Measurements from ENCODE around the gene GNB3.
A peak's percentile ranks its signal among the peaks of the same experiment; 100 is the strongest.

The GNB3 gene

GRCh38 chr12:6840761-6841515 is at the start of gene GNB3:
GNB3 (plus strand) TSS chr12:6840925; CDS start chr12:6841288, 363 bp downstream.
- no peaks in the 10 kb centered on the region for H3K4me1 ChIP-seq (ENCODE audit: control insufficient read depth, insufficient read depth, low read length)
- no peaks in the 10 kb centered on the region for H3K9me3 ChIP-seq (ENCODE audit: control insufficient read depth in 2 of 2, low read length in 2 of 2)
- H3K27ac ChIP-seq (ENCODE audit: low read length): no peak within 1 kb of the TSS
- H3K9ac ChIP-seq (ENCODE audit: low read length in 2 of 2): no peak within 1 kb of the TSS
- peaks cover 18 to 51% of the 10 kb centered on the region in 2 donors for H3K36me3 ChIP-seq (ENCODE audit: control insufficient read depth in 2 of 2, insufficient read depth in 2 of 2, low read length in 2 of 2)
- H3K27me3 ChIP-seq (ENCODE audit: control insufficient read depth in 1 of 2, insufficient read depth in 2 of 2, low read length in 2 of 2): no peaks in the 10 kb centered on the region
- no peak within 1 kb of the TSS for H3K4me3 ChIP-seq (ENCODE audit: low read length in 2 of 2)

GRCh38 chr12:6791931-6792520 is 48.7 kb upstream of the GNB3 start:
- peak overlapping the region in 1 of 2 donors; percentile 32 for H3K9ac ChIP-seq (ENCODE audit: low read length in 2 of 2)

GRCh38 chr12:6792522-6793201 is 48.1 kb upstream of the GNB3 start:
- Histone ChIP-seq H3K4me1 (ENCODE audit: control insufficient read depth, insufficient read depth, low read length) (peaks cover 4% of the 10 kb centered on the region), H3K9me3 (ENCODE audit: control insufficient read depth in 2 of 2, low read length in 2 of 2) (no peaks in the 10 kb centered on the region), H3K4me3 (ENCODE audit: low read length in 2 of 2) (peak overlapping the region in 1 of 2 donors; percentile 8), H3K36me3 (ENCODE audit: control insufficient read depth in 2 of 2, insufficient read depth in 2 of 2, low read length in 2 of 2) (no peaks in the 10 kb centered on the region), H3K9ac (ENCODE audit: low read length in 2 of 2) (peak overlapping the region in 1 of 2 donors; percentile 32), H3K27ac (ENCODE audit: low read length) (no peak overlapping the region), H3K27me3 (ENCODE audit: control insufficient read depth in 1 of 2, insufficient read depth in 2 of 2, low read length in 2 of 2) (no peaks in the 10 kb centered on the region)

More at GRCh38 chr12:6791931-6792520, 48.7 kb upstream of the GNB3 start:
- Histone ChIP-seq H3K4me1 (ENCODE audit: control insufficient read depth, insufficient read depth, low read length) (peaks cover 4% of the 10 kb centered on the region), H3K4me3 (ENCODE audit: low read length in 2 of 2) (no peak overlapping the region), H3K27ac (ENCODE audit: low read length) (no peak overlapping the region), H3K36me3 (ENCODE audit: control insufficient read depth in 2 of 2, insufficient read depth in 2 of 2, low read length in 2 of 2) (no peaks in the 10 kb centered on the region), H3K9me3 (ENCODE audit: control insufficient read depth in 2 of 2, low read length in 2 of 2) (no peaks in the 10 kb centered on the region), H3K27me3 (ENCODE audit: control insufficient read depth in 1 of 2, insufficient read depth in 2 of 2, low read length in 2 of 2) (no peaks in the 10 kb centered on the region)

- Histone ChIP-seq H3K4me3 (ENCODE audit: low read length in 2 of 2) (no peak overlapping the region), H3K27me3 (ENCODE audit: control insufficient read depth in 1 of 2, insufficient read depth in 2 of 2, low read length in 2 of 2) (no peaks in the 10 kb centered on the region), H3K27ac (ENCODE audit: low read length) (no peak overlapping the region), H3K9ac (ENCODE audit: low read length in 2 of 2) (no peak overlapping the region), H3K9me3 (ENCODE audit: control insufficient read depth in 2 of 2, low read length in 2 of 2) (no peaks in the 10 kb centered on the region), H3K4me1 (ENCODE audit: control insufficient read depth, insufficient read depth, low read length) (peaks cover 4% of the 10 kb centered on the region), H3K36me3 (ENCODE audit: control insufficient read depth in 2 of 2, insufficient read depth in 2 of 2, low read length in 2 of 2) (no peaks in the 10 kb centered on the region)
Measured at GRCh38 chr12:6795088-6795487, 45.6 kb upstream of the GNB3 start.

DNA sequence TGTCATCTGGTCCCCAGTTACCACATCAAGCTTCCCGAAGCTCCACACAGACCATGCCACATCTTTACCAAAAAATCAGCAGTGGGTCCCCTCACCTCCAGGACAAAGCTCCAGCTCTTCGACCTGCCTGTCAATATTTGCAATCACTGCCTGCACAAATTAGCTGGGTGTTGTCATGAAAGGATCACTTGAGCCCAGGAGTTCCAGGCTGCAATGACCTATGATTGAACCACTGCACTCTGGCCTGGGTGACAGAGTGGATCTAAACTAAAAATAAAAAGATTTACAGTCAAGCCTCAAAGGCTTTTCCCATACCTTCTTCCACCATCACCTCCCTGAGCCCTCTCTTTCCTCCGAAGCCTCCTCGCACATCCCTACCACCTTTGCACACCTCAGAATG is 44.1 kb upstream of the GNB3 start:
- Histone ChIP-seq H3K4me3 (ENCODE audit: low read length in 2 of 2) (no peak overlapping the region), H3K4me1 (ENCODE audit: control insufficient read depth, insufficient read depth, low read length) (peaks cover 4% of the 10 kb centered on the region), H3K27me3 (ENCODE audit: control insufficient read depth in 1 of 2, insufficient read depth in 2 of 2, low read length in 2 of 2) (no peaks in the 10 kb centered on the region), H3K36me3 (ENCODE audit: control insufficient read depth in 2 of 2, insufficient read depth in 2 of 2, low read length in 2 of 2) (no peaks in the 10 kb centered on the region), H3K9ac (ENCODE audit: low read length in 2 of 2) (no peak overlapping the region), H3K9me3 (ENCODE audit: control insufficient read depth in 2 of 2, low read length in 2 of 2) (no peaks in the 10 kb centered on the region), H3K27ac (ENCODE audit: low read length) (no peak overlapping the region)

DNA sequence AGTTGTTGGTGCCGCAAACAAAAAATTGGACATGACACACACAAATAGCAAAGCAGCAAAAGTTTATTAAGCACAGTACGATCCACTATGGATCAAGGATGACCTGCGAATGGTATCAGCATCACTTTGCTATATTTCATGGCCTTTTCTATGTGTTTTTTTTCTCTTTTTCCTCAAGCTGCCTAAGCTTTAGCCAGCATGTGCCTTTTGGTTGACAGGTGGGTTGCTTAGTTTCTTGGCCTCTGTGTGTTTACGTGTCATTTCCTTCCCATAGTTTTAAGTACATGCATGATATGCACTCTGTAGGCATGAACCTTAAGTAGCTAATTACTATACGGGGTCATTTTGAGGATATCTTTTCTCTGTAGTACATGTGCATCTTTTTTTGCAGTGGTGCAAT is 41.6 kb upstream of the GNB3 start:
- no peak overlapping the region for H3K4me3 ChIP-seq (ENCODE audit: low read length in 2 of 2)
- no peaks in the 10 kb centered on the region for H3K27me3 ChIP-seq (ENCODE audit: control insufficient read depth in 1 of 2, insufficient read depth in 2 of 2, low read length in 2 of 2)
- no peak overlapping the region for H3K27ac ChIP-seq (ENCODE audit: low read length)
- H3K4me1 ChIP-seq (ENCODE audit: control insufficient read depth, insufficient read depth, low read length): no peaks in the 10 kb centered on the region
- H3K36me3 ChIP-seq (ENCODE audit: control insufficient read depth in 2 of 2, insufficient read depth in 2 of 2, low read length in 2 of 2): no peaks in the 10 kb centered on the region
- no peak overlapping the region for H3K9ac ChIP-seq (ENCODE audit: low read length in 2 of 2)
- no peaks in the 10 kb centered on the region for H3K9me3 ChIP-seq (ENCODE audit: control insufficient read depth in 2 of 2, low read length in 2 of 2)

DNA sequence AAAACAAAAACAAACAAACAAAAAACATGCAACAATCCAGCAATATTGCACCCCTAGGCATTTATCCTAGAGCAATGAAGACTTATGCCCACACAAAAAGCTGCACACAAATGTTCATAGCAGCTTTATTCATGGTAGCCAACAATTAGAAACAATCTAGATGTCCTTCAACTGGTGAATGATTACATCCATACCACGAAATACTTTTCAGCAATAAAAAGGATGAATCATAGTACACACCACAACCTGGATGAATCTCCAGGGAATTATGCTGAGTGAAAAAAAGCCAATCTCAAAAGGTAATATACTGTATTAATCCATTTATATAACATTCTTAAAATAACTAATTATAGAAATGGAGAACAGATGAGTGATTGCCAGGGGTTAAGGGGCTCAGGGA is 33.6 kb upstream of the GNB3 start:
- no peaks in the 10 kb centered on the region for H3K9me3 ChIP-seq (ENCODE audit: control insufficient read depth in 2 of 2, low read length in 2 of 2)
- no peaks in the 10 kb centered on the region for H3K4me1 ChIP-seq (ENCODE audit: control insufficient read depth, insufficient read depth, low read length)
- H3K27ac ChIP-seq (ENCODE audit: low read length): no peak overlapping the region
- no peaks in the 10 kb centered on the region for H3K36me3 ChIP-seq (ENCODE audit: control insufficient read depth in 2 of 2, insufficient read depth in 2 of 2, low read length in 2 of 2)
- no peaks in the 10 kb centered on the region for H3K27me3 ChIP-seq (ENCODE audit: control insufficient read depth in 1 of 2, insufficient read depth in 2 of 2, low read length in 2 of 2)
- no peak overlapping the region for H3K4me3 ChIP-seq (ENCODE audit: low read length in 2 of 2)
- H3K9ac ChIP-seq (ENCODE audit: low read length in 2 of 2): no peak overlapping the region

- Histone ChIP-seq H3K27me3 (ENCODE audit: control insufficient read depth in 1 of 2, insufficient read depth in 2 of 2, low read length in 2 of 2) (peaks cover 0 to under 1% of the 10 kb centered on the region in 2 donors), H3K9ac (ENCODE audit: low read length in 2 of 2) (no peak overlapping the region), H3K36me3 (ENCODE audit: control insufficient read depth in 2 of 2, insufficient read depth in 2 of 2, low read length in 2 of 2) (no peaks in the 10 kb centered on the region), H3K4me3 (ENCODE audit: low read length in 2 of 2) (no peak overlapping the region), H3K4me1 (ENCODE audit: control insufficient read depth, insufficient read depth, low read length) (no peaks in the 10 kb centered on the region), H3K27ac (ENCODE audit: low read length) (no peak overlapping the region), H3K9me3 (ENCODE audit: control insufficient read depth in 2 of 2, low read length in 2 of 2) (no peaks in the 10 kb centered on the region)
Measured at GRCh38 chr12:6809056-6809455, 31.7 kb upstream of the GNB3 start.

DNA sequence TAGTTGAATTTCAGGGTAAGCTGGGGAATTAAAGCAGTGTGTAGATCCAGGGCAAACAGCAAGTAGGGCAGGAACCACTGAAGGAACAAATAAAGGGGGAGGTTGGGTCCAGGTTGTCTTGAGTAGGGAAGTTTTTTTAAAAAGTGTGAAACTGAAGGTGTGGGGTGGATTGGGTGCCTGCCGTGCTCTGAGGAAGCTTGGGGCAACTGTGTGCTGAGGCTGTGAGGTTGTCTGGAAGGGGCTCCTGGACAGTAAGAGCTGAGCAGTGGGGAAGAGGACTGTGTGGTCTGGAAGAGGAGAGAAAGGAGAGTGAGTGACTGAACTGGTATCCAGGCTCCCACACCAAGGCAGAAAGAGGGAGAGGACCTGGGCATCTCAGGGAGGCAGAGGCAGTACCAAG is 30.0 kb upstream of the GNB3 start:
- Histone ChIP-seq H3K36me3 (ENCODE audit: control insufficient read depth in 2 of 2, insufficient read depth in 2 of 2, low read length in 2 of 2) (no peaks in the 10 kb centered on the region), H3K4me3 (ENCODE audit: low read length in 2 of 2) (no peak overlapping the region), H3K27ac (ENCODE audit: low read length) (no peak overlapping the region), H3K9me3 (ENCODE audit: control insufficient read depth in 2 of 2, low read length in 2 of 2) (no peaks in the 10 kb centered on the region), H3K4me1 (ENCODE audit: control insufficient read depth, insufficient read depth, low read length) (peaks cover 2% of the 10 kb centered on the region), H3K27me3 (ENCODE audit: control insufficient read depth in 1 of 2, insufficient read depth in 2 of 2, low read length in 2 of 2) (peaks cover 0 to 7% of the 10 kb centered on the region in 2 donors), H3K9ac (ENCODE audit: low read length in 2 of 2) (no peak overlapping the region)

DNA sequence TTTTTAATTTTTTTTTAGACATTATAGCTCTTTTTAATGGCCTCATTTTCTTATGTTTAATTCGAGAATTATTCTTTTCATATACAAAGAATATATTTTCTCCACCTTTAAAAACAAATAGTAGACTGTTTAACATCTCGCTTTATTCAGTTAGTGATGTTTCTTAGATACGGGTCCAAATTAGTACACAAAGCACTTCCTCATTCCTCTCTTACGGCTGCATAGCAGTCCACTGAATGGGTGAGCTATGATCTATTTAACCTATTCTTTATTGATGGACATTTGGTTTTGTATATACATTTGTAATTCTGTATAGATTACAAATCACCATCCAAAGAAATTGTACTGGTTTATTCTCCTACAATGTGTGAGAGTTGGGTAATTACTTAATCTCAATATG is 27.4 kb upstream of the GNB3 start:
- no peak overlapping the region for H3K4me3 ChIP-seq (ENCODE audit: low read length in 2 of 2)
- H3K4me1 ChIP-seq (ENCODE audit: control insufficient read depth, insufficient read depth, low read length): peaks cover 2% of the 10 kb centered on the region
- peaks cover 0 to 7% of the 10 kb centered on the region in 2 donors for H3K27me3 ChIP-seq (ENCODE audit: control insufficient read depth in 1 of 2, insufficient read depth in 2 of 2, low read length in 2 of 2)
- H3K9me3 ChIP-seq (ENCODE audit: control insufficient read depth in 2 of 2, low read length in 2 of 2): no peaks in the 10 kb centered on the region
- H3K27ac ChIP-seq (ENCODE audit: low read length): no peak overlapping the region
- H3K36me3 ChIP-seq (ENCODE audit: control insufficient read depth in 2 of 2, insufficient read depth in 2 of 2, low read length in 2 of 2): no peaks in the 10 kb centered on the region
- H3K9ac ChIP-seq (ENCODE audit: low read length in 2 of 2): no peak overlapping the region
